H1 (cell line): ENCODE results near the gene PRICKLE1. TPM values are rescaled to one million over a fixed set of nuclear protein-coding genes. Genes with fewer than 3 reads are reported as not detected.

ENCODE experiments used
- CTCF ChIA-PET: fragments of 300-600 bp; sonication (Branson Sonifier 250); formaldehyde crosslinking; loops from one replicate; lab custom pipeline; 2021; ENCODE audit not compliant: partially characterized antibody; lab: Charles Lee
- POLR2A ChIA-PET: fragments of 300-600 bp; sonication (Branson Sonifier 250); formaldehyde crosslinking; loops from one replicate; lab custom pipeline; 2021; ENCODE audit warnings: inconsistent platforms; ENCODE audit not compliant: partially characterized antibody; lab: Charles Lee
- DNase-seq, 2 experiments: peaks; one replicate each; pipeline versions ENCODE4 v3.0.0 to v3.0.0-alpha.2; 2010 to 2022; ENCODE audit warnings: low spot score in 2 of 2, low read depth in 1 of 2, mixed read lengths in 1 of 2
- FAIRE-seq: peaks from 2 replicates; lab custom pipeline; 2011; peaks lifted over from hg19 to GRCh38; lab: Jason Lieb, UNC
- H2AFZ ChIP-seq: 2 replicates; pipeline ENCODE4 v1.8.1; 2012; ENCODE audit warnings: low read length, inconsistent platforms
- H2AK5ac ChIP-seq: 2 replicates; pipeline ENCODE4 v1.6.1; 2013; ENCODE audit warnings: low read depth, low read length
- H2BK120ac ChIP-seq: replicated peaks from 2 replicates; pipeline ENCODE3; 2013; ENCODE audit warnings: low read depth, low read length, inconsistent platforms
- H2BK12ac ChIP-seq: 2 replicates; pipeline ENCODE4 v1.6.1; 2013; ENCODE audit warnings: low read depth, low read length
- H2BK15ac ChIP-seq: 2 replicates; pipeline ENCODE4 v1.6.1; 2013; ENCODE audit warnings: low read length
- H2BK20ac ChIP-seq: 2 replicates; pipeline ENCODE4 v1.6.1; 2013; ENCODE audit warnings: low read length
- H2BK5ac ChIP-seq: 2 replicates; pipeline ENCODE4 v1.6.1; 2013; ENCODE audit warnings: low read depth, low read length
- H3K14ac ChIP-seq: 2 replicates; pipeline ENCODE4 v1.6.1; 2013; ENCODE audit warnings: inconsistent platforms; ENCODE audit not compliant: insufficient read length
- H3K18ac ChIP-seq: 2 replicates; pipeline ENCODE4 v1.6.1; 2013; ENCODE audit warnings: low read length; ENCODE audit errors: extremely low read depth
- H3K23ac ChIP-seq: 2 replicates; pipeline ENCODE4 v1.6.1; 2013; ENCODE audit warnings: inconsistent platforms; ENCODE audit not compliant: insufficient read length
- H3K23me2 ChIP-seq: 2 replicates; pipeline ENCODE4 v1.6.1; 2013; ENCODE audit warnings: low read depth, low read length
- H3K27ac ChIP-seq: 2 replicates; pipeline ENCODE4 v1.6.1; 2011; ENCODE audit warnings: low read depth, low read length, inconsistent platforms
- H3K27me3 ChIP-seq, 4 experiments: replicated peaks in 1 of 4; 1 replicate in 1 of 4; 2 replicates in 3 of 4; pipeline versions ENCODE4 v1.6.1 to v1.8.1; 2011 to 2013; ENCODE audit warnings: low read length in 3 of 4, mild to moderate bottlenecking in 3 of 4, inconsistent platforms in 2 of 4, mixed read lengths in 2 of 4, moderate library complexity in 1 of 4; ENCODE audit not compliant: control insufficient read depth in 3 of 4, insufficient read depth in 3 of 4; ENCODE audit errors: extremely low read depth in 1 of 4
- H3K36me3 ChIP-seq, 4 experiments: 2 replicates each; pipeline versions ENCODE4 v1.6.1 to v1.8.1; 2011 to 2013; ENCODE audit warnings: mild to moderate bottlenecking in 4 of 4, low read length in 3 of 4, moderate library complexity in 2 of 4, control low read depth in 1 of 4, inconsistent platforms in 1 of 4; ENCODE audit not compliant: insufficient read depth in 4 of 4, control insufficient read depth in 2 of 4
- H3K4ac ChIP-seq: replicated peaks from 2 replicates; pipeline ENCODE3; 2013; ENCODE audit warnings: low read length, low read depth, mixed read lengths, inconsistent platforms; ENCODE audit not compliant: insufficient read length
- H3K4me1 ChIP-seq, 4 experiments: replicated peaks in 1 of 4; 1 replicate in 1 of 4; 2 replicates in 3 of 4; pipeline versions ENCODE4 v1.6.1 to v1.8.1; 2011 to 2013; ENCODE audit warnings: low read length in 3 of 4, inconsistent platforms in 2 of 4, mixed read lengths in 1 of 4; ENCODE audit not compliant: insufficient read depth in 4 of 4, control insufficient read depth in 3 of 4
- H3K4me2 ChIP-seq, 2 experiments: 2 replicates each; pipeline versions ENCODE4 v1.6.1 to v1.8.1; 2011 to 2013; ENCODE audit warnings: low read depth in 2 of 2, low read length in 2 of 2, control low read depth in 1 of 2, inconsistent platforms in 1 of 2, mild to moderate bottlenecking in 1 of 2; ENCODE audit not compliant: insufficient read depth in 1 of 2
- H3K4me3 ChIP-seq, 4 experiments: fragments of 200-600, 300-600 bp in 1 of 4; sonication (generic), shearing (Covaris generic), sonication (Bioruptor Twin) in 1 of 4; 2 replicates each; pipeline versions ENCODE4 v1.5.1 to v1.8.1; 2011 to 2016; ENCODE audit warnings: low read length in 4 of 4, low read depth in 3 of 4, control low read depth in 2 of 4, inconsistent platforms in 2 of 4, mild to moderate bottlenecking in 2 of 4, mixed read lengths in 1 of 4, moderate library complexity in 1 of 4; ENCODE audit not compliant: insufficient read depth in 2 of 4; ENCODE audit errors: extremely low read depth in 1 of 4
- H3K56ac ChIP-seq: replicated peaks from 2 replicates; pipeline ENCODE3; 2013; ENCODE audit warnings: low read depth, mild to moderate bottlenecking, mixed read lengths, low read length, inconsistent platforms; ENCODE audit not compliant: insufficient read length
- H3K79me1 ChIP-seq: 2 replicates; pipeline ENCODE4 v1.6.1; 2013; ENCODE audit warnings: low read depth, low read length, control low read depth
- H3K79me2 ChIP-seq, 2 experiments: 2 replicates each; pipeline versions ENCODE4 v1.6.1 to v1.8.1; 2012 to 2013; ENCODE audit warnings: low read length in 2 of 2, mild to moderate bottlenecking in 2 of 2, inconsistent platforms in 1 of 2; ENCODE audit not compliant: insufficient read depth in 2 of 2, control insufficient read depth in 1 of 2
- H3K9ac ChIP-seq, 4 experiments: replicated peaks in 1 of 4; 1 replicate in 1 of 4; 2 replicates in 3 of 4; pipeline versions ENCODE4 v1.6.1 to v1.8.1; 2011 to 2013; ENCODE audit warnings: low read depth in 3 of 4, low read length in 3 of 4, control low read depth in 2 of 4, mild to moderate bottlenecking in 2 of 4, moderate library complexity in 2 of 4, inconsistent platforms in 1 of 4; ENCODE audit errors: extremely low read depth in 1 of 4
- H3K9me3 ChIP-seq, 2 experiments: 2 replicates each; pipeline versions ENCODE4 v1.6.1 to v1.8.1; 2012 to 2013; ENCODE audit warnings: mild to moderate bottlenecking in 2 of 2, moderate library complexity in 2 of 2, control low read depth in 1 of 2, inconsistent platforms in 1 of 2, low read depth in 1 of 2, low read length in 1 of 2, mixed read lengths in 1 of 2; ENCODE audit not compliant: insufficient read depth in 2 of 2
- H4K20me1 ChIP-seq, 2 experiments: replicated peaks in 1 of 2; 2 replicates each; pipeline versions ENCODE3 to v1.8.1; 2011 to 2013; ENCODE audit warnings: inconsistent platforms in 2 of 2, low read length in 2 of 2, mild to moderate bottlenecking in 1 of 2; ENCODE audit not compliant: insufficient read depth in 2 of 2, control insufficient read depth in 1 of 2
- H4K5ac ChIP-seq: 2 replicates; pipeline ENCODE4 v1.6.1; 2013; ENCODE audit warnings: low read length, low read depth, mixed read lengths, inconsistent platforms; ENCODE audit not compliant: insufficient read length
- H4K8ac ChIP-seq: 2 replicates; pipeline ENCODE4 v1.8.0; 2013; ENCODE audit warnings: mild to moderate bottlenecking, moderate library complexity, low read length, inconsistent platforms; ENCODE audit not compliant: insufficient read depth; ENCODE audit errors: extremely low read depth
- H4K91ac ChIP-seq: replicated peaks from 2 replicates; pipeline ENCODE3; 2013; ENCODE audit warnings: low read length, mixed read lengths, inconsistent platforms; ENCODE audit not compliant: insufficient read length
- ASH2L ChIP-seq: fragments of 200-600, 300-600 bp; sonication (generic); IDR thresholded peaks from one replicate; pipeline ENCODE4 v1.7.1; 2017; ENCODE audit warnings: low read length
- BACH1 ChIP-seq: IDR thresholded peaks from 2 replicates; pipeline ENCODE4 v1.6.1; 2012; ENCODE audit warnings: low read length, improper control_type of control experiment
- BRCA1 ChIP-seq: IDR thresholded peaks from 2 replicates; pipeline ENCODE4 v1.6.1; 2012; ENCODE audit warnings: low read depth, low read length, improper control_type of control experiment
- CBX8 ChIP-seq: fragments of 300-800, 300-1000 bp; sonication (generic); IDR thresholded peaks from 2 replicates; pipeline ENCODE4 v1.7.1; 2016; ENCODE audit warnings: low read depth, low read length, borderline replicate concordance
- GTF2F1 ChIP-seq: IDR thresholded peaks from 2 replicates; pipeline ENCODE4 v1.6.1; 2012; ENCODE audit warnings: low read depth, low read length, improper control_type of control experiment, borderline replicate concordance
- HDAC2 ChIP-seq, 2 experiments: fragments of 300-600 bp in 1 of 2; sonication (generic) in 1 of 2; IDR thresholded peaks; 2 replicates each; pipeline ENCODE4 v1.6.1; 2011 to 2012; ENCODE audit warnings: low read depth in 2 of 2, low read length in 2 of 2, mild to moderate bottlenecking in 2 of 2, moderate library complexity in 2 of 2, borderline replicate concordance in 1 of 2, inconsistent platforms in 1 of 2
- HDAC6 ChIP-seq: IDR thresholded peaks from one replicate; pipeline ENCODE4 v1.7.1; 2012; ENCODE audit warnings: low read depth, mild to moderate bottlenecking, inconsistent platforms, low read length, moderate library complexity
- MAFK ChIP-seq: IDR thresholded peaks from 2 replicates; pipeline ENCODE4 v1.6.1; 2012; ENCODE audit warnings: low read depth, mild to moderate bottlenecking, improper control_type of control experiment, low read length
- MAX ChIP-seq: IDR thresholded peaks from 2 replicates; pipeline ENCODE4 v1.6.1; 2012; ENCODE audit warnings: inconsistent platforms
- POLR2A ChIP-seq, 2 experiments: IDR thresholded peaks; 1 replicate in 1 of 2; 2 replicates in 1 of 2; pipeline ENCODE4 v1.6.1; 2011; ENCODE audit warnings: low read depth in 2 of 2, low read length in 2 of 2, mild to moderate bottlenecking in 2 of 2; ENCODE audit errors: control extremely low read depth in 1 of 2
- POU5F1 ChIP-seq: IDR thresholded peaks from 2 replicates; pipeline ENCODE4 v1.6.1; 2011; ENCODE audit warnings: low read depth, mild to moderate bottlenecking, low read length, moderate library complexity
- RAD21 ChIP-seq, 2 experiments: IDR thresholded peaks in 1 of 2; conservative IDR thresholded peaks in 1 of 2; 2 replicates each; pipeline ENCODE4 v1.6.1; 2011; ENCODE audit warnings: low read depth in 2 of 2, low read length in 2 of 2, improper control_type of control experiment in 1 of 2, inconsistent platforms in 1 of 2, mild to moderate bottlenecking in 1 of 2, moderate library complexity in 1 of 2
- RFX5 ChIP-seq: IDR thresholded peaks from 2 replicates; pipeline ENCODE4 v1.6.1; 2011; ENCODE audit warnings: low read depth, low read length, improper control_type of control experiment, borderline replicate concordance
- SP2 ChIP-seq: IDR thresholded peaks from 2 replicates; pipeline ENCODE4 v1.6.1; 2012; ENCODE audit warnings: mild to moderate bottlenecking, low read length, inconsistent platforms
- WGBS, 2 experiments: shearing (Covaris generic) in 1 of 2; methylation state at CpG; one replicate each; pipeline versions ENCODE4 v1.1.6 to v1.1.7; 2013 to 2015; ENCODE audit warnings: low lambda C conversion rate in 2 of 2, mixed read lengths in 2 of 2, inconsistent platforms in 1 of 2, low coverage in 1 of 2, missing lambda C conversion rate in 1 of 2; ENCODE audit not compliant: insufficient replicate concordance in 2 of 2, insufficient coverage in 1 of 2, insufficient read length in 1 of 2; ENCODE audit errors: extremely low coverage in 1 of 2, missing lambda C conversion rate in 1 of 2; 5-methylcytosine and 5-hydroxymethylcytosine counted together
- polyA plus RNA-seq, 7 experiments: library from polyadenylated mRNA; depleted of rRNA in 3 of 7; stranded (reverse) in 5 of 7; unstranded in 2 of 7; fragments of >200 nt in 5 of 7; fragments of 200-250 nt in 2 of 7; gene quantifications; 1 replicate in 5 of 7; 2 replicates in 1 of 7; 4 replicates in 1 of 7; pipeline versions ENCODE4 v1.2.1 to v1.2.3, GENCODE V29; 2011 to 2013; ENCODE audit warnings: missing spikeins in 2 of 7, mixed read lengths in 2 of 7
- total RNA-seq: library from RNA; stranded (reverse); fragmentation: NEBNext Ultra II Directional; extraction: Animal tissue kit (Norgen Biotek cat#: 25700); gene quantifications from 2 replicates; pipeline ENCODE4 v1.2.1, GENCODE V29; 2021

PRICKLE1 gene
- total and polyA plus RNA-seq, 2 of the 8 experiments (the other 6 are each of a cell fraction or from before 2014, with no cell fraction given), result 14.0 to 22.4 TPM

- 0 out of 4 replicates have a peak overlapping the region, but pooled peaks of 1 of the 2 experiments have one; percentile 6 for H3K4me2 ChIP-seq
- peaks cover 0 to 14% (median 2%) of the 10 kb centered on the region in 4 experiments; a peak in 2 of 8 replicates for H3K36me3 ChIP-seq
- POLR2A ChIA-PET, result interaction anchor here (0.8 to 1.5 kb wide), 3 partner anchors 8 to 11 kb away, joined by 3 to 6 read pairs (median 4); no protein-coding TSS in a partner anchor
- WGBS, 2 experiments, result 82% methylated on average over 8 of the region's 8 CpGs; no CpG with 5 or more reads in 1 of the 2 experiments
- peaks cover 0 to 10% (median 3%) of the 10 kb centered on the region in 4 experiments; a peak in 3 of 7 replicates for H3K4me1 ChIP-seq
- peak overlapping the region; percentile 6; the same call in 1 of the 2 replicates for H3K18ac ChIP-seq
- H3K56ac ChIP-seq, result no peak overlapping the region
- no peak overlapping the region for H3K9ac ChIP-seq
- no peak overlapping the region for H2BK120ac ChIP-seq
- peak overlapping the region; percentile 69; the same call in 1 of the 2 replicates for H2AK5ac ChIP-seq
- H4K8ac ChIP-seq, result no peak overlapping the region
- H3K4ac ChIP-seq, result no peak overlapping the region
- H2BK15ac ChIP-seq, result no peak overlapping the region
- H3K27ac ChIP-seq, result no peak overlapping the region
- no peak overlapping the region for H2BK20ac ChIP-seq
- no peak overlapping the region for H3K23ac ChIP-seq
- CTCF ChIA-PET, result interaction anchor here (0.6 to 1.5 kb wide), 6 partner anchors 10 to 839 kb away, joined by 3 to 7 read pairs (median 4); no protein-coding TSS in a partner anchor
- no peaks in the 10 kb centered on the region; a peak in 1 of 4 replicates for H3K9me3 ChIP-seq
- no peak overlapping the region for H3K14ac ChIP-seq
- no peaks in the 10 kb centered on the region for H3K79me1 ChIP-seq
- H4K20me1 ChIP-seq, result no peaks in the 10 kb centered on the region
- no peak overlapping the region for H2AFZ ChIP-seq
- H3K23me2 ChIP-seq, result no peaks in the 10 kb centered on the region
- H2BK5ac ChIP-seq, result 0 out of 2 replicates have a peak overlapping the region, but pooled peaks have one; percentile 2
- FAIRE-seq (no peak), DNase-seq (no peak)
- no peak for TF ChIP-seq SP2
- no peak for TF ChIP-seq BACH1
- TF ChIP-seq POLR2A (IDR thresholded peaks at IDR 0.05; ENCODE audit: control extremely low read depth in 1 of 2, low read depth in 2 of 2, low read length in 2 of 2), result no peak
- TF ChIP-seq POU5F1, result no peak
- TF ChIP-seq GTF2F1, result no peak
- TF ChIP-seq MAFK, result no peak
- TF ChIP-seq CBX8, result no peak
- TF ChIP-seq RFX5, result no peak
- no peak for TF ChIP-seq MAX
- no peak for TF ChIP-seq HDAC6
- no peak for TF ChIP-seq RAD21 (IDR thresholded peaks at IDR 0.05 in 1 of 2, conservative IDR thresholded peaks at IDR 0.05 in 1 of 2; ENCODE audit: low read depth in 2 of 2, low read length in 2 of 2)
- no peak for TF ChIP-seq BRCA1
- no peak for TF ChIP-seq HDAC2 (IDR thresholded peaks at IDR 0.05; ENCODE audit: borderline replicate concordance in 1 of 2, low read depth in 2 of 2, low read length in 2 of 2)
- TF ChIP-seq ASH2L, result no peak
- no peak overlapping the region for H3K4me3 ChIP-seq
- H4K5ac ChIP-seq, result no peak overlapping the region
- no peaks in the 10 kb centered on the region for H3K79me2 ChIP-seq
- no peaks in the 10 kb centered on the region for H3K27me3 ChIP-seq
- no peak overlapping the region for H2BK12ac ChIP-seq
- H4K91ac ChIP-seq, result no peak overlapping the region
Measured at GRCh38 chr12:42442888-42443287, 146.7 kb downstream of the PRICKLE1 start.
